IPS-11a (cell line): Measurements from ENCODE around the gene LPCAT1.
"Not testable (repeated sequence)": the region's sequence is repeated elsewhere in the genome, so short reads cannot be mapped to it uniquely, and the experiment has no call there.

Source experiments
- H3K4me3 ChIP-seq: one replicate; pipeline ENCODE4 v1.5.1; 2013; ENCODE audit warnings: low read depth, low read length, control low read depth

Gene LPCAT1

DNA sequence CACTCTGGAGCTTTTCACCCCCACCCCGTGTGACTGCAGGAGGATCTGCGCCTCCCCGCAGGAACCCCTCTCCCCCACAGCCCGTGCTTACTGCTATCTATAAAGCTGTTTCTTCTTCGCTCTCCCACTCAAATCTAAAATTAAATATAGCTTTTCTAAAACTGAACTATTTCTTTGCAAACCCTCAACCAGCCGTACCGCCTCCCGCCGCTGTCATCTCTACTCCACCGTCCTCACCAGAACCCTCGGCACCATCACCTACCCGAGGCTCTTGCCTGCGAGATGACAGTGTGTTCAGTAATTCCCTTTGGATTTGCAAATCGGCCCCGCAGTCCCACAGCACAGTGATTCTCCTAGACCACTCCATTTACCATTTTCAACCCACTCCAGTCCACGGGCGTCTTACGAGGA is 13.6 kb downstream of the LPCAT1 start:
- no peak overlapping the region for H3K4me3 ChIP-seq

DNA sequence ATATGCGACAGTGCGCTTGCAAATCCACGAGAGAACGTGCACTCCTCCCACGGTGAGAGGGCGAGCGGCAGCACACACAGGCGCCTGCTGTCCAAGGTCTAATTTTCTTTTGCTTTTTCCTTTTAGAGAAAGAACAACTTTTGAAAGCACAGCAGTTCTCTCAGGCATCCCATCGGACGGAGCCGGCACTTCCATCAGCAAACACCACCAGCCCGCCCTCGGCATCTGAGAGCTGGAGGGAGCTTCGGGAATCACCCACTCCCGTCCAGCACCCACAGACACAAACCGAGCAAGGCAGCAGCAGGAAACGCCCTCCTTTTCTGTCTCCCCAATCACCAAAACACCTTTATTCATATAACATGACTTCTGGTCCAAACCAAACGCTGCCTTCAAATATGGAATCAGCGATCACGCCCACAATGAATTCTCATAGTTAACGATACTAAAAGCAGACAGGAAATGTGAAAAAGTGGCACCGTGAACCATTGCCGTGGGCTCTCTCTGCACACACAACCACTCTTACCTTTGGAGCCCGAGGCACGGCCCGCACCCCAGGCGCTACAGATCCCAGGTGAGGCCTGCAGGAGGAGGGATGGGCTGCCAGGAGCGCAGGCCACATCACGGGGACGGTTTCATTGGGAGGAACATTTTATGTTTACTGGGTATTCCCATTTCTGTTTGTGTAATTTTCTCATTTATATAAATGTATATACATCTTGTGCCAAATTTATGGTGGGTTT is 14.2 kb downstream of the LPCAT1 start:
- no peak overlapping the region for H3K4me3 ChIP-seq

DNA sequence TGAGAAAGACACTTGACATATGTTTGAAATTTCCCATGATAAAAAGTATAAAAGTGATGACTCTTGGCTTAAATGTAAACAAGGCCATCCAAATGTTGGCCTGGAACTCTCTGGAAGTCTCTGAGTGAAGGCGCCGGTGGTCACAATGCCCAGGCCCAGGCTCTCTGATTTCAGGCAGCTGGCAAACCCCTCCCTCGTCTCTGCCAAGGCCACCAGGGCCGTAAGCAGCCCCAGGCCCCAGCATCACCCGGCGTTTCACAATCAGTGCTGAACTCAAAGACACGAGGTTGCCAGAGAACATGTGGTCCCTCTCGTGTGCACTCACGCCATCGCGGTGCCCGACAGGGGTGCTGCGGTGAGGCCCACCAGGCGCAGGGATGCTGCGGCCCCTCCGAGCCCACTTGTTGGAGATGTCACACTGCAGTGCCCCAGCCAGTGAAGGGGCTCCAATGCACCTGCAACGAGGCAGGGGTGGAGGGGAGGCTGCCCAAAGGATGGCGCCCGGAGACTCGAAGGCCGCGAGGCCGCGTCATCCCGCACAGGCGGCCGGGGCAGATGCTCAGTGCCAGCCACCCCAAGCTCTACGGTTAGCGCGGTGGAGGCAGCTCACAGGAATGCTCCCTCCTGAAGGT is 15.0 kb downstream of the LPCAT1 start:
- no peak overlapping the region for H3K4me3 ChIP-seq

DNA sequence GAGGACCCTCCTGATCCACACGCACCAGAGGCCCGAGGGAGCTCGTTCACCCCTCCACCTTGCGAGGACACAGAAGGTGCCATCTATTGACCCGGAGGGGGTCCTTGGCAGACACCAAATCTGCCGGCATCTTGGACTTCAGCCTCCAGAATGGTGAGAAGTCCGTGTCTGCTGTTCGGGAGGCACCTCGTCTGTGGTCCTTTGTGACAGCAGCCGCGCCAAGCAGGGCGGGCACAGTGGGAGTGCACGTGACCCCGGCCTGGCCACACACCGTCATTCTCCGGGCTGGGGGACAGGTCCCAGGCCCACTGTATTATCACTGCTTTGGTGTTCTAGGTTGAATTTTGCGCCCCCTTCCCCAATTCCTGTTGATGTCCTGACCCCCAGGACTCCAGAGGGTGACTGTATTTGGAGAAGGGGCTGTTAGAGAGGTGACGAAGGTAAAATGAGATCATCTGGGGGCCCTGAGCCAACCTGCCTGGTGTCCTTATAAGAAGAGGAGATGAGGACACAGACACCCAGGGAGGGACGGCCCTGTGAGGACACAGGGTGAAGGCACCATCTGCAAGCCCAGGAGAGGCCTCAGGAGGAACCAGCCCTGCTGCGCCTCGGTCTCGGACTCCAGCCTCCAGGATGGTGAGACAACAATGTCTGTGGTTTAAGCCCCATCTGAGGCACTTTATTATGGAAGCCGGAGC is 15.7 kb downstream of the LPCAT1 start:
- no peak overlapping the region for H3K4me3 ChIP-seq

DNA sequence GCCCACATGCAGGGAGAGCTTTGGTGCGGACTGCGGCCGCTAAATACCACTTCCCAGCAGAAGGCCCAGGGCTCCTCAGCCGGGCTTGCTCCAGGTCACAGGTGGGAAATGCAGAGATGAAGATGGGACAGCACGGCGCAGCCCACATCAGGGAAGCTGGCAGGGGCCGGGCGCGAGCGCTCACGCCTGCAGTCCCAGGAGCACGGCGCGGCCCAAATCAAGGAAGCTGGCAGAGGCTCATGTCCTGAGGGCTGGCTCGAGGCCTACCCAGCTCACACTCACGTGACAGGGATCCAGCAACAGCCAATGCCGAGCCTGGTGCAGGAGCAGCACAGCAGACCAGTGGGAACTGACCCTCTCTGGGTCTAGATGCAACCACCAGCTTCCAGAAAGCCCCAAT is 16.3 kb downstream of the LPCAT1 start:
- H3K4me3 ChIP-seq: no peak overlapping the region

DNA sequence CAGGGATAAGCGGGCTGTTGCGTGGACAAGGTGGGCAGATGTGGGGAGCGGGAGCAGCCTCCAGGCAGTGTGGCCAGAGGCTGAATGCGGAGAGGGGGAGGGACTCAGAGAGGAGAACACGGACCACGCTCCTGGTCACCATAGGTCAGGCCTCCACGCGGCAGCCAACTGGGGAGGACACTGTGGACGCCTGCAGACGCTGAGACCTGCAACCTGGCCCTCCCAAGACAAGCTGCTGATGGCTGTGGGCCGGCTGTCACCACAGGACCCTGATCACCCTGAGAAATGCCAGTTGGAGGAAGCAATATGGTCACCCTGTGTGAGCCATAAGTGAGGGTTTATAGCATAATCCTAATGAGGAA is 16.8 kb downstream of the LPCAT1 start:
- no peak overlapping the region for H3K4me3 ChIP-seq

DNA sequence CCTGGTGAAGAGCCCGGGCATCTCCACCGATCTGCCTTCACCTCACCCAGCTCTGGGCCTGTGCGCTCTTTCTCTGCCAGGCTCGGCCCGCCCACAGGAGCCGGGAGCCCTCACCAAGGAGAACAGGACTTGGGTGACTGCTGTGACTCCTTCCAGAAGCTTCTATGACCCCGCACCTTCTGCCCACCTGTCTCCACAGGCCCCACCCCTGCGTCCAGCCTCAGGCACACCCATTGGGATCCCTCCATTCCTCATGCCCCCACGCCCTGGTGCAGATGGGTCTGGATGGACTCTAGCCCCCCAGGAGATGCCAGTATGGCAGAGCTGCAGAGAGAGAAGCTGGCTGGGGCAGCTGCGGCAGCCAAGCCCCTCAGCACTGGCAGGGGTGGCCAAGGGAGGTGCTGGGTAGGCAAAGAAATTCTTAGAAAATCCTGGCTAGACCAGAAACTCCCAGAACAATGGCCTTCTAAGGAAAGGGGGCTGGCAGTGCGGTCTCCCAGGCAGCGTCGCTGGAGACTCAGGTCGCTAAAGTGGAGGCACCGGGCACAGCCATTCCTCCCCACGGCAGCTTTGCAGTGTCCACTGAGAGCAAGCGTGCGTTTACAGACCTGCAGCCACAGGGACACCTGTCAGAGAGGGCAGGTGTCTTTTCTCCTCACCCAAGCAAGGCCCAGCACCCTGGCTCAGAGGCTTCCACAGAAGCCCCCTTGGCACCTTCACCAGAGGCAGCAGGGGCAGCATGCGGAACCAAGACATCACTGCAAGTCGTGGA is 17.3 kb downstream of the LPCAT1 start:
- no peak overlapping the region for H3K4me3 ChIP-seq

DNA sequence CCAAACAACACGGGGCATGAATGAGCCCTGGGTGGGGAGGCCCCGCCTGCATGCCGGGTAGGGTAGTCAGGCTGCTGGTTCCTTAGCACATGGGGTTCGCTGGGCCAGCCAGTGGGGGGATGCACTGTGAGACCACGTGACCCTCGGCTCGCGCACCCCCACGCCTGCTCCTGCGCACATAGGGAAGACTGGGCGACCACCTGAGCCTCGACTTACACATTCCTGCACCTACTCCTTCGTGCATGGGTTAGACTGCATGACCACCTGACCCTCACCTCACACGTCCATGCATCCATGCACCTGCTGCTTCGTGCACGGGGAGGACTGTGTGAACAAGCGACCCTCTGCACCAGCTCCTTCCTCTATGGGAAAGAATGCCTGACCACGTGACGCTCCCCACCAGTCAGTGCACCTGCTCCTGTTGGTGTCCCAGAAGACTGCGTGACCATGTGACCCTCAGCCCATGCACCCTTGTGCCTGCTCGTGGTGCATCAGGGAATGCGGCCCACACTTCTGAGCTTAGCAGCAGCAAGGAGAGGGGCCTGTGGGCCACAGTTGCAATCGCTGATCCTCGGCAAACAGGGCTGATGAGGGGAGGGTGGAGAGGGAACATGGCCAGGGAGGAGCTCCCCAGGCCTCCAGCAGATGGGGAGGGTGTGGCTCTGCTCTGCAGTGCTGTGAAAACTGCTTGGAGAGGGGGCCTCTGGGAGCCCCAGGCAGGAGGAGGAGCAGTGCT is 18.1 kb downstream of the LPCAT1 start:
- H3K4me3 ChIP-seq: no peak overlapping the region

DNA sequence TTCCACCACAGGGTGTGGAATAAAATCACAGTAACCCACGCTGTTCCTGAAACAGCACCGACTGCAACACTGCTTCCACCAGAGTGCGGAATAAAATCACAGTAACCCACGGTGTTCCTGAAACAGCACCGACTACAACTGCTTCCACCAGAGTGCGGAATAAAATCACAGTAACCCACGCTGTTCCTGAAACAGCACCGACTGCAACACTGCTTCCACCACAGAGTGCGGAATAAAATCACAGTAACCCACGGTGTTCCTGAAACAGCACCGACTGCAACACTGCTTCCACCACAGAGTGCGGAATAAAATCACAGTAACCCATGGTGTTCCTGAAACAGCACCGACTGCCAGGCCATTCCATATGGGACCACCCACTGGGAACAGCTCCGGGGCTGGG is 18.7 kb downstream of the LPCAT1 start:
- not testable (repeated sequence) for H3K4me3 ChIP-seq

DNA sequence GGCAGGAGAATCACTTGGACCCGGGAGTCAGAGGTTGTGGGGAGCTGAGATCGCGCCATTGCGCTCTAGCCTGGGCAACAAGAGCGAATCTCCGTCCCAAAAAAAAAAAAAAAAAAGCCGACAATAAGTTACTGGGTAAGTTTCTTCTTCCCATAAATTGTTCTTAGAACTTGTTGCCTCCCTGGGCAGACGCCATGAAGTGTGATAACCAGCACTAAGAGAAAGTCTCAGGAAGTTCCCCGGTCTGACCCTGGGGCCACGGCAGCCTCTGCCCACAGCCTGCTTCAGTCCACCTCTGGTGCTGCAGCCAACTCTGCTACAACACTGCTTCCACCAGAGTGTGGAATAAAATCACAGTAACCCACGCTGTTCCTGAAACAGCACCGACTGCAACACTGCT is 19.1 kb downstream of the LPCAT1 start:
- H3K4me3 ChIP-seq: no peak overlapping the region

DNA sequence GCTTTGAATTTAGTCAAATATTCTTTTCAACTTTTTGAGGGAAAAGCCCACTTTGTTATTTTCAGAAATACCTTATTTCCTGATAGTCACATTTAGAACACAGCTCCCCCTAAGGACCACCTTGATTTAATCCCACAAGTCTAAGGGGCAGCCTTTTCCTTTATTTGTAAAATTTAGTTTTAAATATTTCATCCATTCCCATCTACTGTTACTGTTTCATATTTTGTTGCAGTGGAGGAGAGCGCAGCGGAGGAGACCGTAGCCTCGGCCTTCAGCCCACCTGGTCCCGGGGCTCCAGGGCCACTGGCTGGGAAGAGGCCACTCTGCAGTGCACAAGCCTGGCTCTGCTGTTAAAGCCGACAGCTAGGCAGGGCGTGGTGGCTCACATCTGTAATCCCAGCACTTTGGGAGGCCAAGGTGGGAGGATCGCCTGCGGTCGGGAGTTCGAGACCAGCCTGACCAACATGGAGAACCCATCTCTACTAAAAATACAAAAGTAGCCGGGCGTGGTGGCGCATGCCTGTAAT is 19.6 kb downstream of the LPCAT1 start:
- no peak overlapping the region for H3K4me3 ChIP-seq

DNA sequence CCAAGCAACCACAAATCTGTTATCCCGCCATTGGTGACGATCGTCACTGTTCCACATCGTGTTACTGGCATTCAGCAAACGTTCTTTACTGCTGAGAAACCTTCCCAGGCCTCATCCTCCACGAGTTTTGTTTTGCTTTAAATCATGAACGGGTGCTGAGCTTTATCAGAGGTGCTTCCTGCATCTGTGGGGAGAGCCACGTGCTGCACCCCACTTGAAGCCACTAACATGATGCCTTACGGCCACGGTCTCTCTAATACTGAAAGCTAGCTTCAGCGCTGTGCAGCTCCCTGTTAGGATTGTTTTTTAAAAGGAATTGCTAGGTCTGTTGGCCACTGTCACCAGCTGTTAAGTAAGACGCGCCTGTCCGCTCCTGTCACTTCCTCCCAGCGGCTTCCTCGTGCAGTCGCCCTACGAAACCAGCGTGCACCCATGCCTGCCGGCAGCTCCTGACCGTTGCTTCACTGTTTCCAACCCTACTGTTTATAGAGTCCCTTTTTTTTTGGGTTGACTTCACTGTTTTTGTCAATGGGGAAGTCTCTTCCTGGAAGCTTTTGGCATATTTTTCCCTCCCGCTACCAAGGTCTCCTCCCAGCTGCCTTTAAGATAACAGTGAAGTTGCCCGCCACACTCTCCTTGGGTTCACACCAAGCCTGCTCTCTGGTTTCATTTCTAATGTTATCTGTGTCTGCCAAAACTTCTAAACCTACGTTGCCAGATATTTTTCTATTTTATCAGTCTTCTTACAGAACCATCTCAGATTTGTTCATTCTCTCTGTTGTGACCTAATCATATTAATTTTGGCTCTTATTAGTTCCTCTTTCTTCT is 20.3 kb downstream of the LPCAT1 start:
- no peak overlapping the region for H3K4me3 ChIP-seq

DNA sequence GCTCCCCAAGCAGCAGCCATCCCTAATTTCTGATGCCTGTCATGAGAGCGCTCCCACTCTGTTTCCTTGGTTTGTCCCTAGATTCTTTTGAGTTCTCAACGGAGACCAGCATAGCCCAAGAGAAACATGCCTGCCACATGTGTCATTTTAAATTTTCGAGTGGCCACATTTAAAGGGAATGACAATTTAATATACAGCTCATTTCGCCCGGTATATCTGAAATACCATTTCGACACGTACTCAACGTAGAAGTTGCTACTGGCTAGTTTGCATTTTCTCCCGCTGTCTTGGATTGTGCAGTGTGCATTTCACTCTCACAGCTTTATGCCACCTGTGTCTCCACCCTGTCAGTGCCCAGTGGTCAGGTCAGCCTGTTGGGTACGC is 21.0 kb downstream of the LPCAT1 start:
- no peak overlapping the region for H3K4me3 ChIP-seq

DNA sequence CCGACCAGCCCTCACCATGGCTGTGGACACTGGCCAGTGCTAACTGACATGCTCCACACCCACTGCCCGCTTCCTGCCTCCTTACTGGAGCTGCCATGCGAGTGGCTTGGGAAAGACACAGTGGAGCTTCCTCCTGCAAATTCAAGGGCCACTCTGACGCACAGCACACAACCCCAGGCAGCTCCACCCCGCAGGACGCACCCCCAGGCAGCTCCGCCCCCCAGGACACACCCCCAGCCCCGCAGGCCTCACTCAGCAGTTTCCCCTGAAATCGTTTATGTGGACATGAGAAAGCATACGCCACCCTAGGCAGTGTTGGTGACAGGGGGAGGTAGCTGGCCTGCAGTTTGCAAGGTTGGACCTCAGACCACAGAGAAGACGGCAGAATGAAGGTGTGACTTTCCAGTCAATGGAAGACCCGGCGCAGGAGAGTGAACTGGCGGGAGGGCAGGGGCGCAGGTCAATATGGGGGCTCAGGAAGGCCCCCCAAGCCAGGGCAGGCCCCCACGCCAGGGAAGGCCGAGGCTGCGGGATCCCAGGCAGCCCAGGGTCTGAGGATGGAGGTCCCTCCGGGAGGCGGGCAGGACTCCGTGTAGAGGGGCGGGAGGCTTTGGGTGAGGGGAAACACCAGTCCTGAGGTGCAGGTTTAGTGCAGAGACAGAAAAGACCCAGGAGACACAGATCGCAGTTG is 21.6 kb downstream of the LPCAT1 start:
- H3K4me3 ChIP-seq: no peak overlapping the region

DNA sequence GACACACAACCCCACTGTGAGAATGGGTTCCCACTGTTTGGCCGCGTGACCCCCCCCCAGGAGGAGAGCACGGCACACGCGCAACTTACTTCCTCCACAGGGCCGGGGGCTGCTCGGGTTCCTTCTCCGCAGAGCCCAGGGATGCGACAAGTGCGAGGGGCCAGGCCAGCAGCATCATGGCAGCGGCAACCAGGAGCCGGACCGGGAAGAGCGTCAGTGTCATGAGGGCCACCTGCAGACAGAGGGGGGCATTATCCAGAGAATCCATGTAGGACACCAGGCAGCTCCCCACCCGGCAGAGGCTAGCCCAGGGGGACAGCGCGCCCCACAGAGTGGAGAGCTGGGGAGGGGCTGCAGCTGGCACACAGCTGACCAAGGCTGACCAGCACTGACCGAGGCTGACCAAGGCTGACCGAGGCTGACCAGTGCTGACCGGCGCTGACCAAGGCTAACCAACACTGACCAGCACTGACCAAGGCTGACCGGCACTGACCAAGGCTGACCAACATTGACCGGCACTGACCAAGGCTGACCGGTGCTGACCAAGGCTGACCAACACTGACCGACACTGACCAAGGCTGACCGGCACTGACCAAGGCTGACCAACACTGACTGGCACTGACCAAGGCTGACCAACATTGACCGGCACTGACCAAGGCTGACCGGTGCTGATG is 22.3 kb downstream of the LPCAT1 start:
- H3K4me3 ChIP-seq: no peak overlapping the region

DNA sequence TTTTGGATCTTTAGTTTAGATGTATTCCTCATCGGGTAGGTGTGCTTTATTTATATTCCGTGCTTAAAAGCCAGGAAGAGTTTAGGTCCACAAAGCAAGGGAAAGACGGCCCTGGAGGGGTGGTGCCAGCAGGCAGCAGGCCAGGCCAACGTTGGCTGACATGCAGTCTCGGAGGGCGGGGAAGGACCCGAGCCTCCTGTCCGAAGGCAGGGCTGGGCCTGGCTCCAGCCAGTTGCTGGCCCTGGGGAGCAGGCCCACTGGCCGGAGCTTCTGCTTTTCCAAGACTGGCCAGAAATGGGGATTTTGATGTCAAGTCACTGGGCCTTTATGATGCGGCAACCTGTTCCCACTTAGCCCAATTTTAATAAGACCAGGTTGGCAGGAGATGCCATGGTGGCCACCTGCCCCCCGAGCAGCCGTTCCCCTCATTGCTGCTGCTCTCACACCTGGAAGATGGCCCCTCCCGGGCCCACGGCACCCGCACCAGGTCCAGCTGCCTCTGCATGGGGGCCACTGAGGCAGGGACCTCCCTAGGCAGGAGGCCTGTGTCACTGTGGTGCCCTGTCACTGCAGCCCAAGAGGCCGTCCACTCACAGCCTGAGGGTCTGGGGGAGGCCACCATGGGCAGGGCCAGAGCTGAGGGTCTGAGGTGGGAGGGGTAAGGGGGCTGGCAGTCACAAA is 23.2 kb downstream of the LPCAT1 start:
- H3K4me3 ChIP-seq: no peak overlapping the region

DNA sequence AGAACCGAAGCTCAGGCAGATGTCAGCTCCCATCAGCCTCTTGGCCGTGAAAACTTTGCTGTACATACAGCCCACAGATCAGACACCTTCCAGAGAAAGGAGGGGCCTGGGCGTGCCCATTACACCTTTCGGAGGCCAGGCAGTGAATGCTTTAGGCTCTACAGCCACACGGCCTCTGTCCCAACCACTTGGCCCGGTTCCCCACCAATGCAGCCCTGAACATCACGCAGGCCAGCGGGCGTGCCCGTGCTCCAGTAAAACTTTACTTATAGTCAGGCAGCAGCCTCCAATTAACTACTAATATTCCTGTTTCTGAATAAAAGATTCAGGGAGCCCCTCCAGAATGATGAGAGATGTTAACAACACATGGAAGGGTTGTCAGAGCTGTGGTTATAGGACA is 23.9 kb downstream of the LPCAT1 start:
- no peak overlapping the region for H3K4me3 ChIP-seq
